ENCODE measurements around the gene NOP14. TPM values are rescaled to one million over a fixed set of nuclear protein-coding genes. Genes with fewer than 3 reads are reported as not detected.
A peak's percentile ranks its signal among the peaks of the same experiment; 100 is the strongest.

NOP14 gene
- 10 to 100 TPM; 16.7 to 21.1 (median 18.8) TPM for total RNA-seq

DNA sequence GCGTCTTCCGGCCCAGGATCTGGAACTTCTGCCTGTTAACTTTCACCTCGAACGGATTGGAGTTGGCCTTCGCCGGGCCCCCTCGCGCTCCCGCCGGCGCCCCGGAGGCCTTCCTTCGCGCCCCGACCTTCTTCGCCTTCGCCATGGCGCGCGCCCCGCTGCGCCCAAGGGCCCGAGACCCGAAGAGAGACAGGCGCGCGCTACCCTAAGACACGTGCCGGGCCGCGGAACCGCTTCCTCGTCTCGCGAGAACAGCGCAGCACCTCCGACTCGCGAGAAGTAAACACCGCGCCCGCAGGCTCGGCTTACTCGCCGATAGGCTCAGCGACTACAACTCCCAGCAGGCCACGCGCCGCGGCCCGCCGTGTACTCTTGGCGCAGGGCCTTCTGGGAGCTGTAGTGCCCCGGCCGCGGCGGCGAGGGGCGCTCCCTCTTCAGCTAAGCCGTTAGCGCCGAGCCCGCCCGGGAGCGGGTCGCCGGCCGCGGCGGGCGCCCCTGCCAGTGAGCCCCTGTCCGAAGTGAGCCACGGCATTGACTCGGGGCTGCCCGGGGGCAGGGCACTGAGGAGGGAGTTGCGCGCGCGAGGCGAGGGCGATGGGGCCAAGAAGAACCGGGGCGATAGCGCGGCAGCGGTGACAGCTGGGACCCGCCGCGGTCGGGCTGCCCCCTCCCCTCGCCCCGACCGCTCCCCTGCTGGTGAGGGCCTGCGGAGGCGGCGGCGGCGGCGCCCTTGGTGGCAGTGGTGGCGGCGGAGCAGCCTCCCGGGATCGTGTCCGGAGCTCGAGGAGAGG lies at the start of gene NOP14, which contains the start of gene GRK4:
Gene NOP14 (minus strand): TSS at position 232 of the 791 bp plus-strand sequence. CDS start 87 bp downstream, at position 145.
Gene GRK4 (plus strand): TSS at position 397 of the 791 bp plus-strand sequence. CDS start 500 bp downstream, outside the sequence.
- peak; percentile 98 for DNase-seq (ENCODE audit: extremely low spot score)
- 1% methylated on average over 28 of the region's 105 CpGs for WGBS
- no peaks in the 10 kb centered on the region for H3K27me3 ChIP-seq
- intact Hi-C loops (cut with DNase I): loop anchor here (10.0 kb wide), 2 partner anchors 199 to 549 kb away; partner anchors contain the start of genes CFAP99 and ZFYVE28
- peak within 1 kb of the TSS; percentile 84 to 90 (median 90) for H3K27ac ChIP-seq (replicated peaks in 1 of 4)
- H3K9me3 ChIP-seq: no peaks in the 10 kb centered on the region
- H3K36me3 ChIP-seq: peaks cover 0 to 7% (median 0%) of the 10 kb centered on the region in 4 donors
- TF ChIP-seq POLR2A (IDR thresholded peaks at IDR 0.05; ENCODE audit: low read depth): peak; percentile 18
- TF ChIP-seq POLR2AphosphoS5 (IDR thresholded peaks at IDR 0.05): peak; percentile 80 to 95
- TF ChIP-seq, protein P1, sequence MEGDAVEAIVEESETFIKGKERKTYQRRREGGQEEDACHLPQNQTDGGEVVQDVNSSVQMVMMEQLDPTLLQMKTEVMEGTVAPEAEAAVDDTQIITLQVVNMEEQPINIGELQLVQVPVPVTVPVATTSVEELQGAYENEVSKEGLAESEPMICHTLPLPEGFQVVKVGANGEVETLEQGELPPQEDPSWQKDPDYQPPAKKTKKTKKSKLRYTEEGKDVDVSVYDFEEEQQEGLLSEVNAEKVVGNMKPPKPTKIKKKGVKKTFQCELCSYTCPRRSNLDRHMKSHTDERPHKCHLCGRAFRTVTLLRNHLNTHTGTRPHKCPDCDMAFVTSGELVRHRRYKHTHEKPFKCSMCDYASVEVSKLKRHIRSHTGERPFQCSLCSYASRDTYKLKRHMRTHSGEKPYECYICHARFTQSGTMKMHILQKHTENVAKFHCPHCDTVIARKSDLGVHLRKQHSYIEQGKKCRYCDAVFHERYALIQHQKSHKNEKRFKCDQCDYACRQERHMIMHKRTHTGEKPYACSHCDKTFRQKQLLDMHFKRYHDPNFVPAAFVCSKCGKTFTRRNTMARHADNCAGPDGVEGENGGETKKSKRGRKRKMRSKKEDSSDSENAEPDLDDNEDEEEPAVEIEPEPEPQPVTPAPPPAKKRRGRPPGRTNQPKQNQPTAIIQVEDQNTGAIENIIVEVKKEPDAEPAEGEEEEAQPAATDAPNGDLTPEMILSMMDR (IDR thresholded peaks at IDR 0.05): peak; percentile 39 to 57 (median 42)
- TF ChIP-seq EP300 (IDR thresholded peaks at IDR 0.05): no peak
- H3K4me1 ChIP-seq: peaks cover 25 to 49% (median 43%) of the 10 kb centered on the region in 4 donors
- peak within 1 kb of the TSS; percentile 81 to 99 (median 98) for H3K4me3 ChIP-seq

DNA sequence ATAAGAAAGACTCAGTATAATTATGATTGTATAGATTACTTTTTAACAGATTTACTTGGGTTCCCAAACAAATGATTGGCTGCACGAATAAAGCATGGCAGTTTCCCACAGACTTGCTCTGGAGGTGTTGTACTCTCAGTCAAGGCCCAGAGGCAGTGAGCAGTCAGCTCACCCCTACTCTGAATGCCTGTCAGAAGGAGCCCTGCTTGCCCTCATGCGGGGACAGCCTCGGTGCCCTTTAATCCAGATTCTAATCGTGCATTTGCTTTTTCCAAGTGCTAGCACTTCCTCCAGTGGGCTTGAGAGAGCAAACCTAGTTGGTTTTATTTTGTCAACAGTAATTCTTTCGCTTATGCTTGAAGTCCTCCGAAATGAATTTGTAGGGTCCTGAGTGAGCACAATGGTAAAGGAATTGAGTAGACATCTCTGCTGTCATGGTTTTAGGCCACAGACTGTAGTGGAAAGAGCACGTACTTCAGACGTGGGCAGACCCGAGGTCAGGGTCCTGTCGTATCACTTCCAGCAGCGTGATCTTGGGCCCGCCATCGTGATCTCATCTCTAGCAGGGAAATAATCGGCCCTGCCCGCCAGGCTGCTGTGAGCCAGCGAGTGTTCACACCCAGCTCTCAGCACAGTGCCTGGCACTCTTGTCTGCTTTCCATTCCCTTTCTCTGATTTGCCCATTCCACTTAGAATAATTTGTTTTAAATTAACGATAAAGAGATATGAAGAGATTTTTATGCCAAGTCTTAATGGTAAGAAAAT lies 48.4 kb upstream of the NOP14 start:
- no peak for TF ChIP-seq POLR2AphosphoS5 (IDR thresholded peaks at IDR 0.05)
- TF ChIP-seq POLR2A (IDR thresholded peaks at IDR 0.05; ENCODE audit: low read depth): no peak
- no peak for TF ChIP-seq EP300 (IDR thresholded peaks at IDR 0.05)
- WGBS: 92% methylated on average over 17 of the region's 17 CpGs
- no peak for DNase-seq (ENCODE audit: extremely low spot score)
- no peaks in the 10 kb centered on the region for H3K9me3 ChIP-seq
- intact Hi-C loops (cut with DNase I): no loop called here
- H3K4me3 ChIP-seq: no peak overlapping the region
- H3K4me1 ChIP-seq: peaks cover 0 to 14% (median 6%) of the 10 kb centered on the region in 4 donors
- peak overlapping the region in 1 of 4 donors; percentile 27 for H3K27ac ChIP-seq (replicated peaks in 1 of 4)
- H3K36me3 ChIP-seq: no peaks in the 10 kb centered on the region
- H3K27me3 ChIP-seq: no peaks in the 10 kb centered on the region

DNA sequence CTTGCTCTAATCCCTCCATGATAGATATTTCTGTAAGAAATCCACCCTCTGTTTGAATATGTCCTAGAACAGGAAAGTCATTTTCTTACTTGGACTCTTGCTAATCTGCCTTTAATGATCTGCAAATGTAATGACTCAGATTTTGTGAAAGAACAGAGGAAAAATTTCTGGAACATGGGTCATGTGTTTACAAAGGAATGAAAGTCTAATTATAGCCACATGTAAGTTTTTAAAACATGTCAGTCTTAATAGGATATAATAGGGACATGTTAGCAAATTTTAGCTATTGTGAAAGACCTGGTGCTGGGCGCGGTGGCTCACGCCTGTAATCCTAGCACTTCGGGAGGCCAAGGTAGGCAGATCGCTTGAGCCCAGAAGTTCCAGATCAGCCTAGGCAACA lies 47.8 kb upstream of the NOP14 start:
- WGBS: 85% methylated on average over 5 of the region's 5 CpGs

DNA sequence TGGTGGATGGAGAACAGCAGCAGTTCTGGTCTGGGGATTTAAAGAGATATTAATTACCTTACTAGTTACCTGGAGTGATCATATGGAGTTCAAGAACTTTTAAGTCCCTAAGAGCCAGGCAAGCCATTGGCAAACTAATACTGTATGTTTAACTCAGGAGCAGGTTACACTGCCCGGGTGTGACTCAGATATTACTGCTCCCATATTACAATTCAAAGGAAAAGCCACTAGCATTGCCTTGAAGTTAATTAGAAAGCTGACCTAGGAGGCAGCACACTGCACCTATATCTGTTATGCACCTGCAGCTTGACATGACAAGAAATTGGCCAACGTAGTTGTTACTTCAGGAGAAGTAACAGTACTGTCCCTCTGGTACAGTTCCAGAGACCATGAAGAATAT lies 47.4 kb upstream of the NOP14 start:
- intact Hi-C loops (cut with DNase I): no loop called here
- no peak overlapping the region for H3K4me3 ChIP-seq
- no peaks in the 10 kb centered on the region for H3K27me3 ChIP-seq
- peaks cover 0 to 14% (median 6%) of the 10 kb centered on the region in 4 donors for H3K4me1 ChIP-seq
- H3K9me3 ChIP-seq: no peaks in the 10 kb centered on the region
- WGBS: 87% methylated on average over 2 of the region's 2 CpGs
- no peaks in the 10 kb centered on the region for H3K36me3 ChIP-seq
- peak overlapping the region in 2 of 4 donors; percentile 27 to 46 for H3K27ac ChIP-seq (replicated peaks in 1 of 4)
- DNase-seq (ENCODE audit: extremely low spot score): no peak
- TF ChIP-seq EP300 (IDR thresholded peaks at IDR 0.05) (no peak), POLR2A (IDR thresholded peaks at IDR 0.05; ENCODE audit: low read depth) (no peak), POLR2AphosphoS5 (IDR thresholded peaks at IDR 0.05) (no peak)
- TF ChIP-seq, protein P1 (IDR thresholded peaks at IDR 0.05): no peak

More for the DNA sequence above, 47.8 kb upstream of the NOP14 start:
- Histone ChIP-seq H3K36me3 (no peaks in the 10 kb centered on the region), H3K27me3 (no peaks in the 10 kb centered on the region), H3K4me1 (peaks cover 0 to 14% (median 6%) of the 10 kb centered on the region in 4 donors), H3K4me3 (no peak overlapping the region), H3K9me3 (no peaks in the 10 kb centered on the region), H3K27ac (replicated peaks in 1 of 4) (peak overlapping the region in 2 of 4 donors; percentile 27 to 46)
- DNase-seq (ENCODE audit: extremely low spot score): no peak
- intact Hi-C loops (cut with DNase I): no loop called here
- TF ChIP-seq, protein P1 (IDR thresholded peaks at IDR 0.05): no peak
- no peak for TF ChIP-seq EP300 (IDR thresholded peaks at IDR 0.05)
- no peak for TF ChIP-seq POLR2AphosphoS5 (IDR thresholded peaks at IDR 0.05)
- TF ChIP-seq POLR2A (IDR thresholded peaks at IDR 0.05; ENCODE audit: low read depth): no peak
